Activated T-helper 17 cell treated with anti-CD3 and anti-CD28 coated beads, Interleukin-2, amount 50 U/mL, for 72 hours (primary cell): ENCODE results near the gene PLEKHA5. TPM values are rescaled to one million over a fixed set of nuclear protein-coding genes. Genes with fewer than 3 reads are reported as not detected.

ENCODE experiments used
- ATAC-seq: fragments of 150-1000 bp; cut with Tn5 transposase; replicated peaks from 2 replicates; pipeline ENCODE4 v1.10.0; 2021; ENCODE audit warnings: mild to moderate bottlenecking, moderate library complexity
- H3K27ac Mint-ChIP-seq: one replicate; pipeline ENCODE4 v1.8.0; 2022; ENCODE audit warnings: mixed read lengths
- H3K27me3 Mint-ChIP-seq: one replicate; pipeline ENCODE4 v1.8.0; 2022; ENCODE audit warnings: mixed read lengths
- H3K36me3 Mint-ChIP-seq: one replicate; pipeline ENCODE4 v1.8.0; 2022; ENCODE audit warnings: low read depth, mild to moderate bottlenecking, mixed read lengths
- H3K4me1 Mint-ChIP-seq: one replicate; pipeline ENCODE4 v1.8.0; 2022; ENCODE audit warnings: mixed read lengths
- H3K4me3 Mint-ChIP-seq: one replicate; pipeline ENCODE4 v1.8.0; 2022; ENCODE audit warnings: mild to moderate bottlenecking, mixed read lengths
- H3K9me3 Mint-ChIP-seq: one replicate; pipeline ENCODE4 v1.8.0; 2022; ENCODE audit warnings: mixed read lengths
- total RNA-seq, 2 donors: library from RNA; stranded (reverse); gene quantifications; one replicate each; pipeline ENCODE4 v1.2.3, GENCODE V29; 2022

The PLEKHA5 gene
- total RNA-seq, 2 donors from 2014 or later = 8.6 to 10.4 TPM

- H3K9me3 Mint-ChIP-seq = no peaks in the 10 kb centered on the region
- H3K27ac Mint-ChIP-seq = no peak overlapping the region
- no peaks in the 10 kb centered on the region for H3K36me3 Mint-ChIP-seq
- H3K27me3 Mint-ChIP-seq = peaks cover 3% of the 10 kb centered on the region
- no peak for ATAC-seq
- no peaks in the 10 kb centered on the region for H3K4me1 Mint-ChIP-seq
- no peak overlapping the region for H3K4me3 Mint-ChIP-seq
Observed at GRCh38 chr12:19110221-19110940, 19.2 kb upstream of the PLEKHA5 start.

GRCh38 chr12:19113464-19113863, 16.1 kb upstream of the PLEKHA5 start:
- no peaks in the 10 kb centered on the region for H3K4me1 Mint-ChIP-seq
- no peak overlapping the region for H3K27ac Mint-ChIP-seq
- H3K4me3 Mint-ChIP-seq = no peak overlapping the region
- H3K9me3 Mint-ChIP-seq = no peaks in the 10 kb centered on the region
- no peaks in the 10 kb centered on the region for H3K36me3 Mint-ChIP-seq
- H3K27me3 Mint-ChIP-seq = peaks cover 3% of the 10 kb centered on the region
- no peak for ATAC-seq

GRCh38 chr12:19115285-19115684, 14.2 kb upstream of the PLEKHA5 start:
- no peak for ATAC-seq
- H3K4me1 Mint-ChIP-seq = no peaks in the 10 kb centered on the region
- H3K27ac Mint-ChIP-seq = no peak overlapping the region
- H3K4me3 Mint-ChIP-seq = no peak overlapping the region
- H3K9me3 Mint-ChIP-seq = no peaks in the 10 kb centered on the region
- peaks cover 2% of the 10 kb centered on the region for H3K27me3 Mint-ChIP-seq
- H3K36me3 Mint-ChIP-seq = no peaks in the 10 kb centered on the region

- H3K4me1 Mint-ChIP-seq = no peaks in the 10 kb centered on the region
- H3K4me3 Mint-ChIP-seq = no peak overlapping the region
- no peaks in the 10 kb centered on the region for H3K27me3 Mint-ChIP-seq
- no peaks in the 10 kb centered on the region for H3K36me3 Mint-ChIP-seq
- H3K27ac Mint-ChIP-seq = no peak overlapping the region
- no peak for ATAC-seq
- H3K9me3 Mint-ChIP-seq = no peaks in the 10 kb centered on the region
Observed at GRCh38 chr12:19119440-19119839, 10.1 kb upstream of the PLEKHA5 start.

- Mint-ChIP-seq H3K9me3 (no peaks in the 10 kb centered on the region), H3K36me3 (no peaks in the 10 kb centered on the region), H3K27me3 (no peaks in the 10 kb centered on the region), H3K4me3 (no peak overlapping the region), H3K27ac (no peak overlapping the region), H3K4me1 (peaks cover 7% of the 10 kb centered on the region)
- ATAC-seq = no peak
Observed at GRCh38 chr12:19120795-19121194, 8.7 kb upstream of the PLEKHA5 start.

GRCh38 chr12:19121449-19122018, 8.0 kb upstream of the PLEKHA5 start:
- Mint-ChIP-seq H3K27me3 (no peaks in the 10 kb centered on the region), H3K4me1 (peaks cover 7% of the 10 kb centered on the region), H3K36me3 (no peaks in the 10 kb centered on the region), H3K9me3 (no peaks in the 10 kb centered on the region), H3K4me3 (no peak overlapping the region), H3K27ac (no peak overlapping the region)
- no peak for ATAC-seq

GRCh38 chr12:19125325-19125724, 4.2 kb upstream of the PLEKHA5 start:
- Mint-ChIP-seq H3K4me1 (peaks cover 7% of the 10 kb centered on the region), H3K4me3 (peak overlapping the region; percentile 41), H3K27ac (peak overlapping the region; percentile 79), H3K36me3 (no peaks in the 10 kb centered on the region), H3K27me3 (no peaks in the 10 kb centered on the region), H3K9me3 (peaks cover 9% of the 10 kb centered on the region)
- ATAC-seq = peak; percentile 80

GRCh38 chr12:19127270-19127669, 2.3 kb upstream of the PLEKHA5 start:
- Mint-ChIP-seq H3K36me3 (no peaks in the 10 kb centered on the region), H3K4me3 (no peak overlapping the region), H3K9me3 (peaks cover 9% of the 10 kb centered on the region), H3K27me3 (no peaks in the 10 kb centered on the region), H3K27ac (no peak overlapping the region), H3K4me1 (peaks cover 15% of the 10 kb centered on the region)
- ATAC-seq = no peak

GRCh38 chr12:19128485-19128884, 1.0 kb upstream of the PLEKHA5 start:
- no peak for ATAC-seq
- Mint-ChIP-seq H3K9me3 (peaks cover 9% of the 10 kb centered on the region), H3K4me3 (peak overlapping the region; percentile 87), H3K27ac (peak overlapping the region; percentile 37), H3K4me1 (peaks cover 15% of the 10 kb centered on the region), H3K27me3 (no peaks in the 10 kb centered on the region), H3K36me3 (no peaks in the 10 kb centered on the region)

- peaks cover 9% of the 10 kb centered on the region for H3K9me3 Mint-ChIP-seq
- no peaks in the 10 kb centered on the region for H3K27me3 Mint-ChIP-seq
- no peak for ATAC-seq
- H3K36me3 Mint-ChIP-seq = no peaks in the 10 kb centered on the region
- H3K4me3 Mint-ChIP-seq = peak overlapping the region; percentile 87
- H3K27ac Mint-ChIP-seq = peak overlapping the region; percentile 37
- H3K4me1 Mint-ChIP-seq = peaks cover 15% of the 10 kb centered on the region
Observed at GRCh38 chr12:19129122-19129485, 429 bp upstream of the PLEKHA5 start.

GRCh38 chr12:19130224-19131024, 891 bp downstream of the PLEKHA5 start:
- peak overlapping the region; percentile 87 for H3K4me3 Mint-ChIP-seq
- H3K4me1 Mint-ChIP-seq = peaks cover 10% of the 10 kb centered on the region
- peak; percentile 31 for ATAC-seq
- H3K27ac Mint-ChIP-seq = peak overlapping the region; percentile 89
- no peaks in the 10 kb centered on the region for H3K36me3 Mint-ChIP-seq
- no peaks in the 10 kb centered on the region for H3K27me3 Mint-ChIP-seq
- peaks cover 9% of the 10 kb centered on the region for H3K9me3 Mint-ChIP-seq

- Mint-ChIP-seq H3K27me3 (no peaks in the 10 kb centered on the region), H3K27ac (peak overlapping the region; percentile 89), H3K9me3 (peaks cover 9% of the 10 kb centered on the region), H3K4me1 (peaks cover 8% of the 10 kb centered on the region), H3K4me3 (peak overlapping the region; percentile 87), H3K36me3 (no peaks in the 10 kb centered on the region)
- peak; percentile 3 for ATAC-seq
Observed at GRCh38 chr12:19131025-19131444, 1.5 kb downstream of the PLEKHA5 start.

- no peak overlapping the region for H3K4me3 Mint-ChIP-seq
- no peaks in the 10 kb centered on the region for H3K9me3 Mint-ChIP-seq
- H3K27ac Mint-ChIP-seq = no peak overlapping the region
- H3K36me3 Mint-ChIP-seq = no peaks in the 10 kb centered on the region
- H3K4me1 Mint-ChIP-seq = no peaks in the 10 kb centered on the region
- no peaks in the 10 kb centered on the region for H3K27me3 Mint-ChIP-seq
- ATAC-seq = no peak
Observed at GRCh38 chr12:19138551-19138950, 9.0 kb downstream of the PLEKHA5 start.

- ATAC-seq = no peak
- no peaks in the 10 kb centered on the region for H3K27me3 Mint-ChIP-seq
- H3K4me1 Mint-ChIP-seq = no peaks in the 10 kb centered on the region
- H3K4me3 Mint-ChIP-seq = no peak overlapping the region
- H3K36me3 Mint-ChIP-seq = no peaks in the 10 kb centered on the region
- no peak overlapping the region for H3K27ac Mint-ChIP-seq
- no peaks in the 10 kb centered on the region for H3K9me3 Mint-ChIP-seq
Observed at GRCh38 chr12:19138956-19139355, 9.4 kb downstream of the PLEKHA5 start.
